ENCODE results near the gene PRTG.

- no peak for TF ChIP-seq CTCF (IDR thresholded peaks at IDR 0.05)
- no peak for TF ChIP-seq POLR2A (IDR thresholded peaks at IDR 0.05)
These were observed 129.2 kb downstream of the PRTG start for GRCh38 chr15:55613727-55614126.
